OCI-LY3 (cell line): ENCODE measurements around the gene MTCL3.

Experiments used
- H2AFZ ChIP-seq: fragments of 200-600, 300-600 bp; shearing (Covaris generic); 2 replicates; pipeline ENCODE4 v1.6.0; 2014; ENCODE audit warnings: antibody characterized with exemption, low read depth, low read length
- H3K27ac ChIP-seq: fragments of 200-600, 300-600 bp; sonication (generic); 2 replicates; pipeline ENCODE4 v1.5.1; 2014; ENCODE audit warnings: mild to moderate bottlenecking, low read length, moderate library complexity, mixed read lengths
- H3K27me3 ChIP-seq: fragments of 200-600, 300-600 bp; sonication (generic); 2 replicates; pipeline ENCODE4 v1.6.1; 2014; ENCODE audit warnings: low read depth, low read length, mixed read lengths
- H3K36me3 ChIP-seq: fragments of 200-600, 300-600 bp; sonication (generic); replicated peaks from 2 replicates; pipeline ENCODE3; 2014; ENCODE audit warnings: low read depth, low read length, mixed read lengths
- H3K4me1 ChIP-seq: fragments of 300-600, 200-600 bp; sonication (generic); 2 replicates; pipeline ENCODE4 v1.6.1; 2014; ENCODE audit warnings: low read length, mixed read lengths
- H3K4me2 ChIP-seq: fragments of 200-600, 300-600 bp; sonication (generic); 2 replicates; pipeline ENCODE4 v1.6.1; 2014; ENCODE audit warnings: low read length, mixed read lengths
- H3K4me3 ChIP-seq: fragments of 300-600, 200-600 bp; sonication (generic); 2 replicates; pipeline ENCODE4 v1.5.1; 2014; ENCODE audit warnings: antibody characterized with exemption, mild to moderate bottlenecking, low read length, moderate library complexity
- H3K79me2 ChIP-seq: fragments of 300-600, 200-600 bp; shearing (Covaris generic); 2 replicates; pipeline ENCODE4 v1.6.1; 2014; ENCODE audit warnings: mild to moderate bottlenecking, low read length, mixed read lengths
- H3K9ac ChIP-seq: fragments of 300-600, 200-600 bp; shearing (Covaris generic); 2 replicates; pipeline ENCODE4 v1.6.0; 2014; ENCODE audit warnings: mild to moderate bottlenecking, low read length, moderate library complexity
- H3K9me3 ChIP-seq: fragments of 200-600, 300-600 bp; shearing (Covaris generic); 2 replicates; pipeline ENCODE4 v1.6.1; 2014; ENCODE audit warnings: low read length, mixed read lengths; ENCODE audit not compliant: insufficient read depth
- H4K20me1 ChIP-seq: fragments of 200-600, 300-600 bp; sonication (generic); 2 replicates; pipeline ENCODE4 v1.6.1; 2016; ENCODE audit warnings: low read length, mixed read lengths; ENCODE audit not compliant: insufficient read depth
- EZH2phosphoT487 ChIP-seq: fragments of 200-600 bp; shearing (Covaris generic); IDR thresholded peaks from 2 replicates; pipeline ENCODE4 v1.6.1; 2018; ENCODE audit warnings: antibody characterized with exemption, mixed run types, low read depth
- TF ChIP-seq, protein P1 (sequence below): fragments of 200-600, 300-600 bp; sonication (generic); IDR thresholded peaks from 2 replicates; pipeline ENCODE4 v1.5.1; 2014; ENCODE audit warnings: antibody characterized with exemption, low read length, low read depth

The MTCL3 gene

DNA sequence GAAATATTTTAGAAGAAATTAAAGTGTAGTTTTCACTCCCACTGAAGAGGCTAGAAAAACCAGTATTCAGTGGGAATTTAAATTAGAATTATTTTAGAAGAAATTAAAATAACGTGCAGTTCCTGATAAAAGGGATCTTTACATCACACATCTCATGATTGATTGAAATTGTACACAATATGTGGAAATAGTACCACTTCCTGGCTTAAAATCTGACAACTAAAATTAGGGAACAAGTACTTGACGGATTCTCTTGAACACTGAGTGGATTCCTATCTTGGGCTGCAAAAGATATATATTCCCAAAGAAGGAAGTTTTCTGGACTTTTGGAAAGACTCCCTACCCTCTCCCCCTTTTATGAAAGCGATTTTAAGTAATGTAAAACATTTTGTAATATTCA, 14.6 kb upstream of the MTCL3 start:
- Histone ChIP-seq H3K27me3 (no peaks in the 10 kb centered on the region), H3K9ac (no peak overlapping the region), H3K4me1 (no peaks in the 10 kb centered on the region), H3K36me3 (no peaks in the 10 kb centered on the region), H2AFZ (no peak overlapping the region), H3K4me2 (no peak overlapping the region), H3K4me3 (no peak overlapping the region), H3K27ac (no peak overlapping the region), H4K20me1 (no peaks in the 10 kb centered on the region), H3K79me2 (no peaks in the 10 kb centered on the region), H3K9me3 (no peaks in the 10 kb centered on the region)
- TF ChIP-seq, protein P1, sequence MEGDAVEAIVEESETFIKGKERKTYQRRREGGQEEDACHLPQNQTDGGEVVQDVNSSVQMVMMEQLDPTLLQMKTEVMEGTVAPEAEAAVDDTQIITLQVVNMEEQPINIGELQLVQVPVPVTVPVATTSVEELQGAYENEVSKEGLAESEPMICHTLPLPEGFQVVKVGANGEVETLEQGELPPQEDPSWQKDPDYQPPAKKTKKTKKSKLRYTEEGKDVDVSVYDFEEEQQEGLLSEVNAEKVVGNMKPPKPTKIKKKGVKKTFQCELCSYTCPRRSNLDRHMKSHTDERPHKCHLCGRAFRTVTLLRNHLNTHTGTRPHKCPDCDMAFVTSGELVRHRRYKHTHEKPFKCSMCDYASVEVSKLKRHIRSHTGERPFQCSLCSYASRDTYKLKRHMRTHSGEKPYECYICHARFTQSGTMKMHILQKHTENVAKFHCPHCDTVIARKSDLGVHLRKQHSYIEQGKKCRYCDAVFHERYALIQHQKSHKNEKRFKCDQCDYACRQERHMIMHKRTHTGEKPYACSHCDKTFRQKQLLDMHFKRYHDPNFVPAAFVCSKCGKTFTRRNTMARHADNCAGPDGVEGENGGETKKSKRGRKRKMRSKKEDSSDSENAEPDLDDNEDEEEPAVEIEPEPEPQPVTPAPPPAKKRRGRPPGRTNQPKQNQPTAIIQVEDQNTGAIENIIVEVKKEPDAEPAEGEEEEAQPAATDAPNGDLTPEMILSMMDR = no peak
- TF ChIP-seq EZH2phosphoT487 = no peak

DNA sequence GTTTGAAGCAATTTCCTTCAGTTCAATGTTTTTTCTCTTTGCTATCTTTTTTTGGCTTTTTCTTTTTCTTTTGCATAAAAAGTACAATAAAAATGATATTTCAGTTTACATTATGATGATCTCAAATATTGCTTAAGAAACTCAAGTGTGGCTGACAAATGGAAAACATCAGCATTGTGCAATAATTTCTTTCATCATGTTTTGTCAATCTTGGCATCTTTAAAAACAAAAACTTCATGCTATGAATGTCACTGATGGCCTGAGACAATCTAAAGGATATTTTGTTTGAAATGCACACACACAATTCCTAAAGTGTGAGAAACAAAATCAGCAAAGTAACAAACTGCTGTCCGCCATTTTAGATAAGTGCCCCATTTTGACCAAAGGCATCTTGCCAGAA, 13.9 kb upstream of the MTCL3 start:
- Histone ChIP-seq H3K4me1 (no peaks in the 10 kb centered on the region), H4K20me1 (no peaks in the 10 kb centered on the region), H3K36me3 (no peaks in the 10 kb centered on the region), H3K9me3 (no peaks in the 10 kb centered on the region), H3K27me3 (no peaks in the 10 kb centered on the region), H3K4me3 (no peak overlapping the region), H2AFZ (no peak overlapping the region), H3K9ac (no peak overlapping the region), H3K27ac (no peak overlapping the region), H3K4me2 (no peak overlapping the region), H3K79me2 (no peaks in the 10 kb centered on the region)
- no peak for TF ChIP-seq EZH2phosphoT487
- TF ChIP-seq, protein P1 = no peak

DNA sequence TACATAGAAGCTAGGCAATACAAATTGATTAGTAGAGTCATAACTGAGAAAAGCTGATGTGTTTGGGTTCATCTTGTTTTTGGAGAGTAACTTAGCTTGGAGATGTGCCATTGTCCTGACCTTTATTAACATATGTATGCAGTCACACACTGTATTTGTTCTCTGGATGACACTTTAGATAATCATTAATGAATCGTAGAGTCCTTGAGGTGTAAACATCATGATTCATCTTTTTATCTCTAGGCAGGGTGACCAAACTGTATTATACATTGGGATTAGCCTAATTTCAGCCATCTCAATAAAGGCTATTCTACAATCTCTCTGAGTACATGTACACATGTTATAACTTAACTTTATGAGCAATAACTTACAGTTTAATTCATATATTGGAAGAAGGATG, 3.6 kb upstream of the MTCL3 start:
- no peaks in the 10 kb centered on the region for H3K27me3 ChIP-seq
- no peaks in the 10 kb centered on the region for H3K36me3 ChIP-seq
- H3K79me2 ChIP-seq = no peaks in the 10 kb centered on the region
- H3K9me3 ChIP-seq = no peaks in the 10 kb centered on the region
- H2AFZ ChIP-seq = no peak overlapping the region
- H3K4me1 ChIP-seq = no peaks in the 10 kb centered on the region
- H4K20me1 ChIP-seq = no peaks in the 10 kb centered on the region
- no peak overlapping the region for H3K4me2 ChIP-seq
- no peak overlapping the region for H3K4me3 ChIP-seq
- TF ChIP-seq, protein P1 = no peak
- TF ChIP-seq EZH2phosphoT487 = no peak
- H3K27ac ChIP-seq = no peak overlapping the region
- no peak overlapping the region for H3K9ac ChIP-seq

DNA sequence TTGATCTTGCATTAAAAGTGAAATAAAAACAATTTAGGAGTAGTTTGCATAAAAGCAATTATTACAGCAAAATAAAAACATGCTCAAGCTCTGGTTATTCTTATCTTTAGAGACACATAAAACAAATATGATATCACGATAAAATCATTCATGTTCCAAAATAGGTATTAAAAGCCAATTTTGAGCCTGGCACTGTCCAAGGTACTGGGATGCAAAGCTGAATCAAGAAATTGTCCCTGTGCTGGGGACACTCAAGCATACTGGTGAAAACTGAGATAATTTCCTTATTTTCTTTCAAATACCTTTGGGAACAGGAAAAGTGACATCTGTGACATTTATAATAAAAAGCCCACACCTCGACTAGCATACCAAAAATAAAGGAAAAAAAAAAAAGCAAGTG, 931 bp upstream of the MTCL3 start:
- Histone ChIP-seq H3K79me2 (no peaks in the 10 kb centered on the region), H3K36me3 (no peaks in the 10 kb centered on the region), H3K4me2 (no peak overlapping the region), H3K9me3 (no peaks in the 10 kb centered on the region), H4K20me1 (no peaks in the 10 kb centered on the region), H3K9ac (no peak overlapping the region), H3K27ac (no peak overlapping the region), H3K4me3 (no peak overlapping the region), H2AFZ (no peak overlapping the region), H3K4me1 (0 out of 2 replicates have a peak, but pooled peaks cover 4% of the 10 kb centered on the region), H3K27me3 (no peaks in the 10 kb centered on the region)
- TF ChIP-seq, protein P1 = no peak
- no peak for TF ChIP-seq EZH2phosphoT487
